ENCODE results near the gene TSPYL2.

Gene TSPYL2

GRCh38 chrX:53080628-53081580 lies 1.3 kb upstream of the TSPYL2 start:
- no peak for DNase-seq (ENCODE audit: low read depth in 2 of 2)

- no peak for DNase-seq (ENCODE audit: low read depth in 2 of 2)
Observed at GRCh38 chrX:53082773-53083616, 828 bp downstream of the TSPYL2 start.

- no peak for DNase-seq (ENCODE audit: low read depth in 2 of 2)
Observed at GRCh38 chrX:53084043-53084570, 1.9 kb downstream of the TSPYL2 start.

GRCh38 chrX:53084863-53085262 lies 2.7 kb downstream of the TSPYL2 start:
- no peak for DNase-seq (ENCODE audit: low read depth in 2 of 2)

- no peak for DNase-seq (ENCODE audit: low read depth in 2 of 2)
Observed at GRCh38 chrX:53085661-53086229, 3.6 kb downstream of the TSPYL2 start.

- DNase-seq (ENCODE audit: low read depth in 2 of 2), result no peak
Observed at GRCh38 chrX:53086464-53086863, 4.3 kb downstream of the TSPYL2 start.

GRCh38 chrX:53087388-53087831 lies 5.2 kb downstream of the TSPYL2 start:
- no peak for DNase-seq (ENCODE audit: low read depth in 2 of 2)

GRCh38 chrX:53088136-53088974 lies 6.2 kb downstream of the TSPYL2 start:
- DNase-seq (ENCODE audit: low read depth in 2 of 2), result peak; percentile 64 to 71

GRCh38 chrX:53089224-53089842 lies 7.2 kb downstream of the TSPYL2 start:
- no peak for DNase-seq (ENCODE audit: low read depth in 2 of 2)

- DNase-seq (ENCODE audit: low read depth in 2 of 2), result no peak
Observed at GRCh38 chrX:53089925-53090324, 7.8 kb downstream of the TSPYL2 start.

- no peak for DNase-seq (ENCODE audit: low read depth in 2 of 2)
Observed at GRCh38 chrX:53091354-53091753, 9.2 kb downstream of the TSPYL2 start.

- peak; percentile 64 to 70 for DNase-seq (ENCODE audit: low read depth in 2 of 2)
Observed at GRCh38 chrX:53093177-53093655, 11.0 kb downstream of the TSPYL2 start.

GRCh38 chrX:53093748-53094581 lies 11.8 kb downstream of the TSPYL2 start, which contains the start of gene KANTR:
TSS of gene KANTR (plus strand) at chrX:53094142. CDS start at chrX:53124273, 30,131 bp downstream.
- DNase-seq (ENCODE audit: low read depth in 2 of 2), result peak in 1 of 2 donors; percentile 58

GRCh38 chrX:53094582-53094905 lies 12.4 kb downstream of the TSPYL2 start:
- no peak for DNase-seq (ENCODE audit: low read depth in 2 of 2)

- DNase-seq (ENCODE audit: low read depth in 2 of 2), result no peak
Observed at GRCh38 chrX:53095796-53096195, 13.6 kb downstream of the TSPYL2 start.

- DNase-seq (ENCODE audit: low read depth in 2 of 2), result no peak
Observed at GRCh38 chrX:53114864-53115549, 32.8 kb downstream of the TSPYL2 start.

GRCh38 chrX:53115550-53115874 lies 33.3 kb downstream of the TSPYL2 start:
- DNase-seq (ENCODE audit: low read depth in 2 of 2), result no peak

GRCh38 chrX:53116101-53116500 lies 33.9 kb downstream of the TSPYL2 start:
- no peak for DNase-seq (ENCODE audit: low read depth in 2 of 2)

- DNase-seq (ENCODE audit: low read depth in 2 of 2), result no peak
Observed at GRCh38 chrX:53122013-53122412, 39.8 kb downstream of the TSPYL2 start.
